ENCODE data around the gene PICK1.

The PICK1 gene

DNA sequence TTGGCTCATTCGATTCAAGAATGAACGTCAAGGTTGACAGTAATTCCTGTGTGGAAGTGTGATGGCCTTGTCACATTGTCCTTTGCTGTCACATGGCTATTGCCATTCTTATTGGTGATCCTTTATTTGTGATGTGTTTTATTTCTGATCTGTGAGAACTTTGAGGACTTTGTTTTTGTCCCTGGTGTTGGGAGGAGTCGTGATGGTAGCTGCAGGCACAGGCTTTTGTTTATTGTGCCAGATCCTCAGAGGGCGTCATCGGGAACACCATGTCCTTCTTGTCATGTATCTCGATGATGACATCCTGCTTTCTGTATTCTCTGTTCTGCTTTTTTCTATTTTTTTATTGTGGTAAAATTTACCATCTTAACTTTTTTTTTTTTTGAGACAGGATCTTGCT lies 5.6 kb downstream of the PICK1 start:
- TF ChIP-seq TAF1 (IDR thresholded peaks at IDR 0.05; ENCODE audit: borderline replicate concordance, low read depth, low read length) (no peak), POLR2A (IDR thresholded peaks at IDR 0.05; ENCODE audit: low read depth, low read length) (no peak), POLR2AphosphoS5 (IDR thresholded peaks at IDR 0.05; ENCODE audit: low read depth, low read length) (no peak)
- FAIRE-seq (no peak), DNase-seq (ENCODE audit: insufficient read length) (no peak)

DNA sequence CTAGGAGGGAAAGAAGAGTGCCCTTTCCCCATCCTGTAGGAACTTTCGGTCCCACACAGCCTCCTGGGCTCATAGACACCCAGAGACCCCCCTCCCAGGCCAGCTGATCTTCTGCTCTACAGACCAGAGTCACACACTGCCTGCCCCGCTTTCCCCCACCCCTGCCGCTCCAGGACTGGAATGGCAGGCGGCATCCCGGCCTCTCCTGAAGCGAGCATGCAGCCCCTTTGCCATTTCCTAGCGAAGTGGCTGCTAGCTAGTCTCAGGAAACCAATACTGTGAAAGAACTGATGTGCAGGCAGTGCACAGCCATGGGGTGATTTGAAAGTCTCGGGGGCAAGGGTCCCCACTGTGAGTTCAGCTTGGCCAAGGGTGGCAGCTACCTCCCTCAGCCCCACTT lies 8.3 kb downstream of the PICK1 start:
- FAIRE-seq (no peak), DNase-seq (ENCODE audit: insufficient read length) (no peak)
- TF ChIP-seq POLR2AphosphoS5 (IDR thresholded peaks at IDR 0.05; ENCODE audit: low read depth, low read length) (no peak), POLR2A (IDR thresholded peaks at IDR 0.05; ENCODE audit: low read depth, low read length) (no peak), TAF1 (IDR thresholded peaks at IDR 0.05; ENCODE audit: borderline replicate concordance, low read depth, low read length) (no peak)

DNA sequence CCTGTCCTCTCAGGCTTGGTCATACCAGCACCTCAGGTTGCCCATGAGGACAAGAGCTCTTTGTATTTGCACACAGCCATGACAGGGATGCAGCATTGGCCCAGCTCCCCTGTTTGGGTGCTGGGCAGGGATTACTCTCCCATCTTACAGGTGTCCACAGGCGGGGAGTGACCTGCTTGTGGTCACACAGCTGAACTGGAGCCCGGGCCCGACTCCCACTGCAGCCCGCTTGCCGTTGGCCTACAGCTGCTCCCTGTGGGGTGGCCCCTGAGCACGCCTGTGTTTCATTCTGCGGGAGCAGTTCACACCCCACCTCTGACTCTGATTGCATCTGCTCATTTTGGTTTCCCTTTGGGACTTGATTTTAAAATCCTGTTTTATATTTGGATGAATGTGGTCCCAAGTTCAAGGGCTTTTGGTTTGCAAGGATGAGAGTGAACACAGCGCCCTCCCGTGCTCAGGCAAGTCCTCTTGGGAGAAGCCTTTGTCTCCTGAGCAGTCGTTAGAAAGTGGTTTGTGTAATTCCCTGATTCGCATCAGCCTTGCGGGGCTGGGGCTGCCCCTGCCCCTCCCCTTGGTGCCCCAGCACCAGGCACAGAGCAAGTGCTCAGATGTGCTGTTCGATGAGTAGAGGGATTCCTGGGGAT lies 9.3 kb downstream of the PICK1 start:
- no peak for FAIRE-seq
- TF ChIP-seq POLR2A (IDR thresholded peaks at IDR 0.05; ENCODE audit: low read depth, low read length) (no peak), TAF1 (IDR thresholded peaks at IDR 0.05; ENCODE audit: borderline replicate concordance, low read depth, low read length) (no peak), POLR2AphosphoS5 (IDR thresholded peaks at IDR 0.05; ENCODE audit: low read depth, low read length) (no peak)
- DNase-seq (ENCODE audit: insufficient read length): no peak

DNA sequence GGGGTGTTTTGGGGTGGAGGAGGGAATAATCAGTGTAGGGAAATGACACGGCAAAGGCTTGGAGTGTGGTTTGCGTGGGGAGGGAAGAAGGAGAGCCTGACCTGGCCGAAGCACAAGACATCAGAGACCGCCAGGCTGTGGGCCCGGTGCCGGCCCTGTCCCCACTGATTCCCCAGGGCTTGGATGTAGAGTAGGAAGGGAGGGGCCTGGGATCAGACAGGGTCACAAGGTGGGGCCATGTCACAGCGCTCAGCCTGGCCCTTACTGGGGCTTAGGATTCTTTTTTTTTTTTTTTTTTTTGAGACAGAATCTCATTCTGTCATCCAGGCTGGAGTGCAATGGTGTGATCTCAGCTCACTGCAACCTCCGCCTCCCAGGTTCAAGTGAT lies 9.8 kb downstream of the PICK1 start:
- FAIRE-seq (no peak), DNase-seq (ENCODE audit: insufficient read length) (no peak)
- TF ChIP-seq POLR2A (IDR thresholded peaks at IDR 0.05; ENCODE audit: low read depth, low read length): no peak
- no peak for TF ChIP-seq POLR2AphosphoS5 (IDR thresholded peaks at IDR 0.05; ENCODE audit: low read depth, low read length)
- no peak for TF ChIP-seq TAF1 (IDR thresholded peaks at IDR 0.05; ENCODE audit: borderline replicate concordance, low read depth, low read length)

DNA sequence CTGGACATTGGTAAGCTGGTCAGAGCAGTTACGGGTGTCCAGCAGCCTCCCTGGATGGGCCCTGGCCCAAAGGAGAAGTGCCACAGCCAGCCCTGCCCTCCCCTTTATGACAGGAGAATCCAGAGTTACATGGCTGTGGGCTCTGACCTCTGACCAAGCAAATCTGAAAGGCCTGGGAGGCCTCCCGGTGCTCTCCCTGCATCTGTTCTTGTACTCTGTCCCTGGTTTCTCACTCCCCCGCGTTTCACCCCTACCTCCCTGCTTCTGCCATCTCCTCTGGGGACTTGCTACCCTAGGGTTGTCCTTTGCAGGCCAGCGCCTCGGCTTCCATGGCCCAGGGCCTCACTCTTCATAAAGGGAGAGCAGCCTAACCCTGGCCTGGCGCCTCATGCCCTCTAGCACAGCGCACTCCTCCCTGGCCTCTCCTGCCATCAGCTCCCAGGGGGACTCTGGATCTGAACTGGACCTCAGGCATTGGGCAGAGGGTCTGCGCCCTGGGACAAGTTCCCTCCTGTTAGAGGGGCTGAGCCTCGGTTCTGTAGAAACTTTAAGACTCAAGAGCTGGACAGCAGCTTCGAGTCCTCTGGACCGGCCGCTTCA lies 10.7 kb downstream of the PICK1 start:
- FAIRE-seq (no peak), DNase-seq (ENCODE audit: insufficient read length) (no peak)
- TF ChIP-seq TAF1 (IDR thresholded peaks at IDR 0.05; ENCODE audit: borderline replicate concordance, low read depth, low read length) (no peak), POLR2A (IDR thresholded peaks at IDR 0.05; ENCODE audit: low read depth, low read length) (no peak), POLR2AphosphoS5 (IDR thresholded peaks at IDR 0.05; ENCODE audit: low read depth, low read length) (no peak)

DNA sequence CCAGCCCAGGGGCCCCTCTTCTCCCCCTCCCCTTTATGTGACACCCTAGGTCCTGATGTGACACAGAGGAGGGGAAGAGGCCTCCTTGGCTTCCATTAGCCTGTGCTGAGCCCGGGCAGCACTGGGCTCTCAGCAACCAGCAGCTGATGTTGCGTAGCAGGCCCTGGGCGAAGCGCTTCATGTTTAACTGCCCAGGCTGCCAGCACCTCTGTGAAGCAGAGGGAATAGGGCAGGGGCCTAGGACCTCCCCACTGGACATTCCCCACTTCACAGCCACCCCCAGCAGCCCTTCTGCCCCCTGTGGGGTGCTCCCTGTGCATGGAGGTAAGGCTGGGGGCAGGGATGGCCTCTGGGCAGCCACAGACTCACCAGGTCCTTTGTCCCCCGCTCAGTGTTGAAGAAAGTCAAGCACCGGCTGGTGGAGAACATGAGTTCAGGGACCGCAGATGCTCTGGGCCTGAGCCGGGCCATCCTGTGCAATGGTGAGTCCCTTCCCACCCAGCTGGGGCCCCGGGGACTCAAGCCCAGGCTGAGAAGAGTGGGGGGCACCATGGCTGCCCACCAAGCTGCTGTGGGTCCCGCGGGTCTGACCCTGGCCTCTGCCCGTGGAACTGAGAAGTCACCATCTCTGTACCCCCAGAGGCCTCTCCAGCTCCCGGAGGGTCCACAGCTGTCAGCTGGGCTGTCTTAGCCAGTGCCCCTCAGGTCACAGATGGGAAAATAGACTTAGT lies 11.6 kb downstream of the PICK1 start:
- TF ChIP-seq POLR2A (IDR thresholded peaks at IDR 0.05; ENCODE audit: low read depth, low read length): no peak
- DNase-seq (ENCODE audit: insufficient read length) (no peak), FAIRE-seq (no peak)

GRCh38 chr22:38069372-38070249 lies 12.4 kb downstream of the PICK1 start:
- DNase-seq (ENCODE audit: insufficient read length) (no peak), FAIRE-seq (no peak)
- TF ChIP-seq TAF1 (IDR thresholded peaks at IDR 0.05; ENCODE audit: borderline replicate concordance, low read depth, low read length) (no peak), POLR2A (IDR thresholded peaks at IDR 0.05; ENCODE audit: low read depth, low read length) (no peak), POLR2AphosphoS5 (IDR thresholded peaks at IDR 0.05; ENCODE audit: low read depth, low read length) (no peak)

DNA sequence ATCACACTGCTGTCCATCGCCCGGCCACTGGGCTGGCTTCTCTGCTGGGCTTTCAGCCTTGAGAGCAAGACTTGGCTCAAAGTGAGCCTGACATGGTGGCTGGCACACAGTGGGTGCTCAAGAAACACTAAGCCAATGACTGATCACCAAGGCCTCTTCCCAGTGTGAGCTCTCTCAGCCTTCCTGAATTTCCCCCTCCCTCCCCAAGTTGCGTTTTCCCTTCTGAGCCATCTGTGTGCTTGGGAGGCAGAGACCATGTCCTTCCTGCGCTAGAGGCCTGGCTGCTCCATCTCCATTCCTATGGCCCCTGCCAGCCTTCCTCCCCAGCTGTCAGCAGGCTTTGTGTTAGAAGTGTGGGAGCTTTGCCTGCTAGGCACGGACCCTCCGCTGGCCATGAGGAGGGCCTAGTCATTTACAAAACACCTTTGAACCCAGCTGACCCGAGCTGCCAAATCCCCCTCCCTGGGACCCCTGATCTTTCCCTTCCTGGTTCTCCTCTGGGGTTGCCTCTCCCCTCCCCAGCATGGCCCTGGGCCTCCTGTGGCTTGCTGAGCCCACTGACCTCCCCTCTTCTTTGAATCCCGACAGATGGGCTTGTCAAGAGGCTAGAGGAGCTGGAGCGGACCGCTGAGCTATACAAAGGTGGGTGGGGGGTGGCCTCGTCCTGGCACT lies 13.2 kb downstream of the PICK1 start:
- FAIRE-seq (no peak), DNase-seq (ENCODE audit: insufficient read length) (no peak)
- TF ChIP-seq TAF1 (IDR thresholded peaks at IDR 0.05; ENCODE audit: borderline replicate concordance, low read depth, low read length) (no peak), POLR2A (IDR thresholded peaks at IDR 0.05; ENCODE audit: low read depth, low read length) (no peak), POLR2AphosphoS5 (IDR thresholded peaks at IDR 0.05; ENCODE audit: low read depth, low read length) (no peak)

GRCh38 chr22:38071421-38072321 lies 14.5 kb downstream of the PICK1 start:
- FAIRE-seq: no peak
- DNase-seq (ENCODE audit: insufficient read length): no peak
- TF ChIP-seq POLR2A (IDR thresholded peaks at IDR 0.05; ENCODE audit: low read depth, low read length) (no peak), TAF1 (IDR thresholded peaks at IDR 0.05; ENCODE audit: borderline replicate concordance, low read depth, low read length) (no peak), POLR2AphosphoS5 (IDR thresholded peaks at IDR 0.05; ENCODE audit: low read depth, low read length) (no peak)

Measured in GM12892 (cell line).